CD4-positive, alpha-beta memory T cell (primary cell): ENCODE measurements around the gene RARRES2. TPM values are rescaled to one million over a fixed set of nuclear protein-coding genes. Genes with fewer than 3 reads are reported as not detected.

Experiments used
- CTCF ChIA-PET: fragments of 350-600 bp; sonication (Branson Sonifier 250); formaldehyde crosslinking; loops from one replicate; lab custom pipeline; 2021; ENCODE audit warnings: inconsistent platforms; ENCODE audit not compliant: partially characterized antibody; lab: Charles Lee
- POLR2A ChIA-PET: fragments of 350-600 bp; sonication (Branson Sonifier 250); formaldehyde crosslinking; loops from one replicate; lab custom pipeline; 2021; ENCODE audit not compliant: partially characterized antibody; lab: Charles Lee
- DNase-seq, 5 donors: peaks; one replicate each; pipeline versions ENCODE4 v3.0.0 to v3.0.0-alpha.2; 2020 to 2022; ENCODE audit warnings: mixed read lengths in 1 of 5
- H3K27ac ChIP-seq: one replicate; pipeline ENCODE4 v1.7.0; 2013; ENCODE audit warnings: low read depth, low read length
- H3K27me3 ChIP-seq: 2 replicates; pipeline ENCODE4 v1.7.0; 2013; ENCODE audit warnings: mild to moderate bottlenecking, low read length, moderate library complexity; ENCODE audit not compliant: insufficient read depth
- H3K36me3 ChIP-seq: 2 replicates; pipeline ENCODE4 v1.7.0; 2013; ENCODE audit warnings: mild to moderate bottlenecking, low read length, moderate library complexity; ENCODE audit not compliant: insufficient read depth
- H3K4me1 ChIP-seq: 2 replicates; pipeline ENCODE4 v1.7.0; 2013; ENCODE audit warnings: mild to moderate bottlenecking, low read length, moderate library complexity; ENCODE audit not compliant: insufficient read depth
- H3K4me3 ChIP-seq, 2 donors: one replicate each; pipeline ENCODE4 v1.7.0; 2013; ENCODE audit warnings: low read length in 2 of 2, mild to moderate bottlenecking in 1 of 2
- H3K9me3 ChIP-seq, 2 donors: one replicate each; pipeline ENCODE4 v1.7.0; 2013; ENCODE audit warnings: low read length in 2 of 2, control low read depth in 1 of 2; ENCODE audit not compliant: control insufficient read depth in 1 of 2
- H3K27ac Mint-ChIP-seq, 7 donors: one replicate each; pipeline ENCODE4 v1.8.0; 2020 to 2021; ENCODE audit warnings: mixed read lengths in 7 of 7, mild to moderate bottlenecking in 6 of 7, inconsistent platforms in 3 of 7, moderate library complexity in 3 of 7
- H3K27me3 Mint-ChIP-seq, 2 donors: one replicate each; pipeline ENCODE4 v1.8.0; 2020 to 2021; ENCODE audit warnings: mixed read lengths in 2 of 2
- H3K36me3 Mint-ChIP-seq, 2 donors: one replicate each; pipeline ENCODE4 v1.8.0; 2020 to 2021; ENCODE audit warnings: mixed read lengths in 2 of 2, inconsistent platforms in 1 of 2, mild to moderate bottlenecking in 1 of 2
- H3K4me1 Mint-ChIP-seq, 4 donors: one replicate each; pipeline ENCODE4 v1.8.0; 2020 to 2021; ENCODE audit warnings: mixed read lengths in 4 of 4, mild to moderate bottlenecking in 1 of 4
- H3K4me3 Mint-ChIP-seq, 8 donors: one replicate each; pipeline ENCODE4 v1.8.0; 2020 to 2021; ENCODE audit warnings: mixed read lengths in 8 of 8, mild to moderate bottlenecking in 7 of 8, moderate library complexity in 6 of 8, inconsistent platforms in 3 of 8
- H3K9me3 Mint-ChIP-seq, 8 donors: one replicate each; pipeline ENCODE4 v1.8.0; 2020 to 2021; ENCODE audit warnings: mixed read lengths in 8 of 8, mild to moderate bottlenecking in 5 of 8, inconsistent platforms in 3 of 8, moderate library complexity in 1 of 8
- intact Hi-C: fragments of 100-400 bp; cut with micrococcal nuclease; formaldehyde crosslinking; loops from one replicate; pipeline ENCODE4 v1.15.1; 2023
- polyA plus RNA-seq, 2 donors: library from polyadenylated mRNA; unstranded; fragments of 300-500 nt; fragmentation: Illumina TruSeq; gene quantifications; one replicate each; pipeline ENCODE4 v1.2.3, GENCODE V29; 2021
- total RNA-seq, 2 experiments: library from RNA; stranded (reverse); gene quantifications; one replicate each; pipeline ENCODE4 v1.2.3, GENCODE V29; 2021

Gene RARRES2
- total and polyA plus RNA-seq, 4 experiments from 2014 or later = not detected

DNA sequence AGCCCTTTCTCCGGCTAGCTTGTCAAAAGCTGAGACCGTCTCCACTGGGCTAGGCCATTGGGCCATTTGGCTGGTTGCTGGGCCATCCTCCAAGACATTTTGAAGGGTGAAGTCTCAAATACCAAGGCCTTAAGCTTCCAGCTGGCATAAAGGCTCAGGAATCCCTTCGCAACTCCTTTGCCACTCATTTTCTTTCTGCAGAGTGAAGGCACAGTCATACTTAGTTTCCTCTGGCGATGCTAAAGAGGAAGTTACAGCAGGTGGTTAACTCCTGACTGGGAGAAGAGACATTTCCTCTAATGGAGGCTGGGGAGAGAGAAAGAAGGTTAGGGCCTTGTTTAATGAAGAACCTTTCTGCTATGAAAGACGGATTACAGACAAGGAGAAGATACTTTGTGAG, 22.4 kb upstream of the RARRES2 start:
- peaks cover 9 to 40% (median 19%) of the 10 kb centered on the region in 4 donors for H3K4me1 Mint-ChIP-seq
- Histone ChIP-seq H3K27ac (no peak overlapping the region), H3K27me3 (no peaks in the 10 kb centered on the region), H3K4me3 (no peak overlapping the region), H3K4me1 (peaks cover 13% of the 10 kb centered on the region), H3K36me3 (no peaks in the 10 kb centered on the region), H3K9me3 (no peaks in the 10 kb centered on the region)
- no peak for DNase-seq
- ChIA-PET CTCF (no interaction called here), POLR2A (interaction anchor here (1.7 kb wide), 1 partner anchor 42 kb away, joined by 6 read pairs; a partner anchor contains a TSS)
- no peak overlapping the region for H3K4me3 Mint-ChIP-seq
- intact Hi-C loops = no loop called here
- no peaks in the 10 kb centered on the region for H3K27me3 Mint-ChIP-seq
- H3K36me3 Mint-ChIP-seq = peaks cover 0 to 3% of the 10 kb centered on the region in 2 donors
- H3K9me3 Mint-ChIP-seq = no peaks in the 10 kb centered on the region
- H3K27ac Mint-ChIP-seq = peak overlapping the region in 3 of 7 donors; percentile 6 to 48 (median 9)

DNA sequence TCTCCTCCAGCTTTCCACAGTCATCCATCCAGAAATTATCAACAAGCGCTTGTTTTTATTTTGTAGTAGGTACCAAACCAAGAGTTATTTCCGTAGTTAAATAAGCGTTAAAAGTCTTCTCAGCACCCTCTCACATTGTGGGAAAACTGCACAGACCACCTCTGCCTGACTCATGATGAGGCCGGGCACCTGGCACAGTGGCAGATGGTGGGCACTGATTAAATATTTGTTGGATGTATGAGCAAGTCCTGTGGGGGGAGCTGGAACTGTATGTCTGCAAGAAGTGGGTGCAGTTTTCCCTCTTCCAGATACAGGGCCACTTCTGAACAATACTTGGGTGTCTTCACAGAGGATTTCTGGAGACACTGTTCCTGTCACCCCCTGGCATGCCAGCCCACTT, 21.9 kb upstream of the RARRES2 start:
- Histone ChIP-seq H3K36me3 (no peaks in the 10 kb centered on the region), H3K27ac (no peak overlapping the region), H3K4me3 (no peak overlapping the region), H3K9me3 (no peaks in the 10 kb centered on the region), H3K27me3 (no peaks in the 10 kb centered on the region), H3K4me1 (peaks cover 17% of the 10 kb centered on the region)
- Mint-ChIP-seq H3K4me3 (no peak overlapping the region), H3K36me3 (peaks cover 0 to 3% of the 10 kb centered on the region in 2 donors), H3K9me3 (no peaks in the 10 kb centered on the region), H3K27me3 (no peaks in the 10 kb centered on the region), H3K27ac (no peak overlapping the region), H3K4me1 (peaks cover 9 to 44% (median 22%) of the 10 kb centered on the region in 4 donors)
- ChIA-PET CTCF (interaction anchor here (1.0 kb wide), 1 partner anchor 41 kb away, joined by 3 read pairs; no protein-coding TSS in a partner anchor), POLR2A (interaction anchor here (1.2 to 1.7 kb wide), 2 partner anchors 14 to 43 kb away, joined by 3 to 6 read pairs; a partner anchor contains a TSS)
- DNase-seq = no peak
- intact Hi-C loops = no loop called here

GRCh38 chr7:150361807-150362621, 20.6 kb upstream of the RARRES2 start:
- Mint-ChIP-seq H3K27ac (peak overlapping the region in 2 of 7 donors; percentile 18 to 46), H3K27me3 (no peaks in the 10 kb centered on the region), H3K4me1 (peaks cover 18 to 52% (median 27%) of the 10 kb centered on the region in 4 donors), H3K36me3 (no peaks in the 10 kb centered on the region), H3K9me3 (no peaks in the 10 kb centered on the region), H3K4me3 (no peak overlapping the region)
- no peak for DNase-seq
- intact Hi-C loops = no loop called here
- CTCF ChIA-PET = interaction anchor here (0.8 to 1.6 kb wide), 5 partner anchors 16 to 657 kb away, joined by 3 read pairs; a partner anchor contains a TSS
- Histone ChIP-seq H3K4me3 (no peak overlapping the region), H3K27me3 (no peaks in the 10 kb centered on the region), H3K27ac (no peak overlapping the region), H3K36me3 (no peaks in the 10 kb centered on the region), H3K4me1 (peaks cover 24% of the 10 kb centered on the region), H3K9me3 (no peaks in the 10 kb centered on the region)
- POLR2A ChIA-PET = interaction anchor here (1.0 to 1.2 kb wide), 2 partner anchors 16 to 40 kb away, joined by 3 read pairs; no protein-coding TSS in a partner anchor

GRCh38 chr7:150361402-150361801, 20.0 kb upstream of the RARRES2 start:
- Mint-ChIP-seq H3K9me3 (no peaks in the 10 kb centered on the region), H3K27me3 (no peaks in the 10 kb centered on the region), H3K36me3 (no peaks in the 10 kb centered on the region), H3K27ac (peak overlapping the region in 1 of 7 donors; percentile 18), H3K4me3 (no peak overlapping the region), H3K4me1 (peaks cover 22 to 56% (median 30%) of the 10 kb centered on the region in 4 donors)
- H3K27ac ChIP-seq = no peak overlapping the region
- no peaks in the 10 kb centered on the region for H3K9me3 ChIP-seq
- ChIA-PET POLR2A (no interaction called here), CTCF (interaction anchor here (1.5 to 1.6 kb wide), 2 partner anchors 417 to 658 kb away, joined by 3 read pairs; no protein-coding TSS in a partner anchor)
- no peak overlapping the region for H3K4me3 ChIP-seq
- no peaks in the 10 kb centered on the region for H3K36me3 ChIP-seq
- intact Hi-C loops = no loop called here
- peaks cover 28% of the 10 kb centered on the region for H3K4me1 ChIP-seq
- DNase-seq = no peak
- no peaks in the 10 kb centered on the region for H3K27me3 ChIP-seq

GRCh38 chr7:150360363-150361058, 19.1 kb upstream of the RARRES2 start:
- POLR2A ChIA-PET = no interaction called here
- H3K4me1 Mint-ChIP-seq = peaks cover 24 to 59% (median 35%) of the 10 kb centered on the region in 4 donors
- H3K36me3 Mint-ChIP-seq = no peaks in the 10 kb centered on the region
- H3K4me3 Mint-ChIP-seq = no peak overlapping the region
- no peaks in the 10 kb centered on the region for H3K36me3 ChIP-seq
- H3K4me1 ChIP-seq = peaks cover 31% of the 10 kb centered on the region
- H3K27me3 ChIP-seq = no peaks in the 10 kb centered on the region
- no peaks in the 10 kb centered on the region for H3K9me3 Mint-ChIP-seq
- peak overlapping the region in 3 of 7 donors; percentile 9 to 77 (median 67) for H3K27ac Mint-ChIP-seq
- no peak overlapping the region for H3K27ac ChIP-seq
- no peaks in the 10 kb centered on the region for H3K9me3 ChIP-seq
- intact Hi-C loops = no loop called here
- no peak for DNase-seq
- no peak overlapping the region for H3K4me3 ChIP-seq
- CTCF ChIA-PET = interaction anchor here (1.5 to 1.6 kb wide), 2 partner anchors 418 to 659 kb away, joined by 3 read pairs; no protein-coding TSS in a partner anchor
- H3K27me3 Mint-ChIP-seq = no peaks in the 10 kb centered on the region

DNA sequence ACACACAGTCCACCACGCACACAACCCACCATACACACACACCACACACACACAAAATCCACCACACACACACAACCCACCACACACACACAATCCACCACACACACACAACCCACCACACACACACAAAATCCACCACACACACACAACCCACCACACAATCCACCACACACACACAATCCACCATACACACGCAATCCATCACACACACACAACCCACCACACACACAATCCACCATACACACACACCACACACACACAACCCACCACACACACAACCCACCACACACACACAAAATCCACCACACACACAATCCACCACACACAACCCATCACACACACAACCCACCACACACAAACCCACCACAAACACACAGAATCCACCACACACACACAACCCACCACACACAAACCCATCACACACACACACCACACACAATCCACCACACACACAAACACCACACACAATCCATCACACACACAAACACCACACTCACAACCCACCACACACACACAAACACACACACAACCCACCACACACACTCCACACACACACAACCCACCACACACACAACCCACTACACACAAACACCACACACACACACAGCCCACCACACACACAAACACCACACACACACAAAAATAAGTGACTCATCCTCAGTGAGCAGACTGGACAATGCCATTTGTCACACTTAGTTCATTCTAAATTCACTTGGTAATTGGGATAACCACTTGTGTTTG, 18.4 kb upstream of the RARRES2 start:
- Mint-ChIP-seq H3K4me1 (peaks cover 24 to 59% (median 35%) of the 10 kb centered on the region in 4 donors), H3K27ac (peak overlapping the region in 6 of 7 donors; percentile 9 to 93 (median 72)), H3K9me3 (no peaks in the 10 kb centered on the region), H3K36me3 (no peaks in the 10 kb centered on the region), H3K4me3 (peak overlapping the region in 3 of 8 donors; percentile 7 to 44 (median 33)), H3K27me3 (no peaks in the 10 kb centered on the region)
- Histone ChIP-seq H3K4me1 (peaks cover 31% of the 10 kb centered on the region), H3K4me3 (no peak overlapping the region), H3K36me3 (no peaks in the 10 kb centered on the region), H3K27me3 (no peaks in the 10 kb centered on the region), H3K27ac (no peak overlapping the region), H3K9me3 (no peaks in the 10 kb centered on the region)
- DNase-seq = no peak
- intact Hi-C loops = loop anchor here (5.0 kb wide), 2 partner anchors 153 to 418 kb away; partner anchors contain the start of gene GIMAP7
- CTCF ChIA-PET = no interaction called here
- POLR2A ChIA-PET = no interaction called here
